Activated T-cell treated with anti-CD3 and anti-CD28 coated beads, Interleukin-2, amount 50 U/mL, for 24 hours (primary cell): ENCODE data around the gene CCDC9.

Experiments
- DNase-seq: peaks from one replicate; pipeline ENCODE4 v3.0.0-alpha.2; 2020
- H3K27ac Mint-ChIP-seq: 2 replicates; pipeline ENCODE4 v1.8.0; 2020; ENCODE audit warnings: mild to moderate bottlenecking, mixed read lengths
- H3K27me3 Mint-ChIP-seq: 2 replicates; pipeline ENCODE4 v1.8.0; 2020; ENCODE audit warnings: mixed read lengths
- H3K36me3 Mint-ChIP-seq: 2 replicates; pipeline ENCODE4 v1.8.0; 2020; ENCODE audit warnings: low read depth, mixed read lengths
- H3K4me1 Mint-ChIP-seq: 2 replicates; pipeline ENCODE4 v1.8.0; 2020; ENCODE audit warnings: low read depth, mixed read lengths
- H3K4me3 Mint-ChIP-seq: 2 replicates; pipeline ENCODE4 v1.8.0; 2020; ENCODE audit warnings: mild to moderate bottlenecking, moderate library complexity, mixed read lengths
- H3K9me3 Mint-ChIP-seq: 2 replicates; pipeline ENCODE4 v1.8.0; 2020; ENCODE audit warnings: mixed read lengths

The CCDC9 gene

GRCh38 chr19:47313754-47314295 is 57.5 kb downstream of the CCDC9 start:
- Mint-ChIP-seq H3K4me1 (peaks cover 6% of the 10 kb centered on the region), H3K4me3 (no peak overlapping the region), H3K9me3 (no peaks in the 10 kb centered on the region), H3K36me3 (no peaks in the 10 kb centered on the region), H3K27me3 (peaks cover 23% of the 10 kb centered on the region), H3K27ac (no peak overlapping the region)
- DNase-seq, result no peak

- peaks cover 29% of the 10 kb centered on the region for H3K27me3 Mint-ChIP-seq
- H3K27ac Mint-ChIP-seq, result no peak overlapping the region
- H3K4me3 Mint-ChIP-seq, result no peak overlapping the region
- H3K36me3 Mint-ChIP-seq, result no peaks in the 10 kb centered on the region
- H3K9me3 Mint-ChIP-seq, result no peaks in the 10 kb centered on the region
- DNase-seq, result peak; percentile 32
- H3K4me1 Mint-ChIP-seq, result peaks cover 6% of the 10 kb centered on the region
These were observed 58.9 kb downstream of the CCDC9 start for GRCh38 chr19:47315125-47315821.

GRCh38 chr19:47316513-47316912 is 60.2 kb downstream of the CCDC9 start:
- Mint-ChIP-seq H3K36me3 (no peaks in the 10 kb centered on the region), H3K27ac (no peak overlapping the region), H3K4me1 (peaks cover 6% of the 10 kb centered on the region), H3K27me3 (peaks cover 39% of the 10 kb centered on the region), H3K4me3 (no peak overlapping the region), H3K9me3 (no peaks in the 10 kb centered on the region)
- no peak for DNase-seq

- DNase-seq, result no peak
- Mint-ChIP-seq H3K36me3 (no peaks in the 10 kb centered on the region), H3K9me3 (no peaks in the 10 kb centered on the region), H3K27me3 (peaks cover 49% of the 10 kb centered on the region), H3K4me1 (peaks cover 4% of the 10 kb centered on the region), H3K27ac (no peak overlapping the region), H3K4me3 (no peak overlapping the region)
These were observed 63.9 kb downstream of the CCDC9 start for GRCh38 chr19:47319923-47320871.
